GM19025 (cell line): Measurements from ENCODE around the gene DPYSL5.

ENCODE experiments used
- ATAC-seq: cut with Tn5 transposase; IDR thresholded peaks from one replicate; pipeline ENCODE4 v1.9.1; 2021; ENCODE audit warnings: mild to moderate bottlenecking, low read depth, moderate library complexity; ENCODE audit not compliant: unreplicated experiment

The DPYSL5 gene

DNA sequence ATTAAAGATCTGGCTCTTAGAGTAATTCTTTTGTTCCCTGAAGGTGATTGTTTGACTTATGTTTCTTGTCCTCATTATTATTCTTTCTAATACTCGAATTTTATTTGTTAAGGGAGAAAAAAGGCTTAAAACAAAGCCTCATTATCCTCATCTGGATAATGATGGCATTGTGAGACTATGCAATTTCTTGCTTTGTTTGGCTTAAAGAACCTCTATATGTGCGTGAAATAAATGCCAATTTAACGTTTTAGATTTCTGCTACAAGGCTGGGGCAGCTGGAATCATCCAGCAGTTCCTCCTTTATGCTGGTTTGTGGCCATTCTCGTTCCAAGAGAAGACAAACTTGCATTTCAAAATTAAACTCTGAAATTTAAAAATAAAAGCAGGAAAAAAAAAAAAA, 4.9 kb upstream of the DPYSL5 start:
- ATAC-seq = no peak

DNA sequence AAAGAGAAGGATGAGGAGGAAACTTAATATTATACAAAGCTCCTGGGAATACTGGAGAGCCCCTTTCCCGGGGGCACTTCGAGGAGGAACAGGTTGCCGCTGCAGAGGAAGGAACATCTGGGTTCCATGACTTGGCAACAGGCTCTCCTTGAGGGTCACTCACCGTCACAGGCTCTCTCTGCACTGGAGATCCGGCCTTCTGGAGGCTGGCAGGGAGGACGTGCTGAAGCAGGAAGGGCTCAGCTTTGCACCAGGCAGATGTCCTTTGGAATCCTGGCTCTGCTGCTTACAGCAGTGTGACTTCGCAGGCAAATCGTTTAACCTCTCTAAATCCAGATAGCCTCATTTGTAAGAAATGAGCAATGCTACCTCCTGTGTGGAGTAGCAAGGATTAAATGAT, 2.9 kb upstream of the DPYSL5 start:
- no peak for ATAC-seq

DNA sequence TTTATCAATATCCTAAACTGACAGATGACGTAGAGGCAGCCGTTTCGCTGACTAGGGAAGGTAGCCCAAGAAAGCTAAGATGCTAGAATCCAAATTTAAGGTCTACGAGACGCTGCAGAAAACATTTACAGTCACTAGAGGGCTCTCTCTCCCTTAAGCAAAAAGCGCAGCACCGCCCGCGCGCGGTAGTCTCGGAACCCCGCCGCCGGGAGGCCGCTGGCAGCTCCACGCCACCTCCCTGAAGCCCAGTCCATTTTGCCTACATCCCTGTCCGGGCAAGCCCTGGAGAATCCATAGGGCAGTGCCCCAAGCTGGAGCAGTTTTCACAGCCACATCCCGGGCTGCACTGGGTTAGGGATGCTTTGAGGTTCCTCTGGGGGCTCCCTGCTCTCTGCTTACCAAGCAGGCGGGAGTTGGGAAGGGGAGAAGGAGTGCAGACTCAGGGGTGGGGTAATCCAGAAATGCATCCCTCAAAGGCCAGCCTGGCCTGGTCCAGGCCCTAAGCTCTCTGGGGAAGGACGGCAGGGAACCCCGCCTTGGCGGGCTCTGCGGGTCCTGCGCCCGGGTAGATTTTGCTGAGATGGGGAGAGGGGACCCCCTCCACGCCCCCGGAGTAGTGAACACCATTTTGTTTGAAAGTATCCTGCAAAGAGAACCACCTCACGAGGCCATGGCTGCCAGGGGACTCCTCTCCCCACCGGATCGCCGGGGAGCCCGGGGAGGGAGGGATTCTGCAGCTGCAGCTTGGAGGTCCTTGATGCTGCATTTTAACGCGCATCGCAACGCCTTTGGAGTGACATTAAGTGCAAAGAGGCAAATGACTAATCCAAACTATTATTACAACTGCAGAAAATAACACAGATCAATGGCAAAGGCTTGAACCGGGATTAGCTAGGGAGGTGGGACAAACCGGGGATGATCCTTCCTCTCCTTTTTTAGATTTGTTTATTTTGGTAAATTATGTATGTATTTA, 1.3 kb upstream of the DPYSL5 start:
- ATAC-seq = no peak

DNA sequence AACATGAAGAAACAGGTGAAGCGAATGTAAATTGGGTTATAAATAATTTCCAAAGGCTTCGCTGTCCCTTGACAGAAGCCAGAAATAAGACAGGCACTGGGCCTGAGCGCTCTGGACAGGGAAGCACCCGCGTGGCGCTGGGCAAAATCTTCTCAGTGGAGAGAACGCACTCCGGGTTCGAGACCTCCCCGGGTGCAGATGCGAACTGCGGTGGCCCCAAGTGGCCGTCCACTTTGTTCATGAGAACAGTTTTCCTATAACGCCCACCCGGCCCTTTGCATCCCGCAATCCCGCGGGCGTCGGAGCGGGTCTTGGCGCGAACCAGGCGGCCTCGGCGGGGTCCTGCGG, 651 bp upstream of the DPYSL5 start:
- ATAC-seq = no peak

DNA sequence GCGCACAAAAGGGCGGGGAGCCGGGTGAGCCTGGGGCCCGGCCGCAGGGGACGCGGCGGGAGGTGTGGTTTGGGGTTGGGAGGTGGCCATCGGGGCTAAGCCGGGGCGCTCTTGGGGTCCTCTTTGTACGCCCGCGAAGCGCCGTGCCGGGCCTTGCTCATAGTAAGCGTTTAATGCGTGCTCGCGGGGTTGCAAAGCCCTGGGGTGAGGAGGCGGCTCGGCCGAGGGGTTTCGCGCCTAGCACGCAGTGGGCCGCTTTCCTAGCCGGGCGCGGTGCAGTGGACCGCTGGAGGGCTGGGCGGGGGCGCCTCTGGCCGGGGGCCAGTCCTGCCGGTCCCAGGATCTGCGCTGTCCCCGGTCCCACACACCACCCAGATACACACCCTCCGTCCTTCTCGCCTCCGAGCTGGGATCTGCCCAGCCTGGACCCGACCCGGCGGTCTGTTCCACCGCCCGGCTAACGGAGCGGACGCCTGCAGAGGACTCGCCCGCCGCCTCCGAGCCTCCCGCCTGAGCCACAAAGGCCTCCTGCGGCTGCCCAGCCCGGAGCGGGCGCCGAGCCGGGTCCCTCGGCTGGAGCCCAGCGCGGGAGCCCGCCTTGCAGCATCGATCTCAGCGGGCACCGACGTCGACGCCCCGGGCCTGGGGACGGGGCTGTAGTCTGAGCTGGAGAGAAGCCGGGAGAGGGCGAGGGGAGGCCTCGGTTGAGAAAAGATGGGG, 564 bp downstream of the DPYSL5 start:
- ATAC-seq = no peak

DNA sequence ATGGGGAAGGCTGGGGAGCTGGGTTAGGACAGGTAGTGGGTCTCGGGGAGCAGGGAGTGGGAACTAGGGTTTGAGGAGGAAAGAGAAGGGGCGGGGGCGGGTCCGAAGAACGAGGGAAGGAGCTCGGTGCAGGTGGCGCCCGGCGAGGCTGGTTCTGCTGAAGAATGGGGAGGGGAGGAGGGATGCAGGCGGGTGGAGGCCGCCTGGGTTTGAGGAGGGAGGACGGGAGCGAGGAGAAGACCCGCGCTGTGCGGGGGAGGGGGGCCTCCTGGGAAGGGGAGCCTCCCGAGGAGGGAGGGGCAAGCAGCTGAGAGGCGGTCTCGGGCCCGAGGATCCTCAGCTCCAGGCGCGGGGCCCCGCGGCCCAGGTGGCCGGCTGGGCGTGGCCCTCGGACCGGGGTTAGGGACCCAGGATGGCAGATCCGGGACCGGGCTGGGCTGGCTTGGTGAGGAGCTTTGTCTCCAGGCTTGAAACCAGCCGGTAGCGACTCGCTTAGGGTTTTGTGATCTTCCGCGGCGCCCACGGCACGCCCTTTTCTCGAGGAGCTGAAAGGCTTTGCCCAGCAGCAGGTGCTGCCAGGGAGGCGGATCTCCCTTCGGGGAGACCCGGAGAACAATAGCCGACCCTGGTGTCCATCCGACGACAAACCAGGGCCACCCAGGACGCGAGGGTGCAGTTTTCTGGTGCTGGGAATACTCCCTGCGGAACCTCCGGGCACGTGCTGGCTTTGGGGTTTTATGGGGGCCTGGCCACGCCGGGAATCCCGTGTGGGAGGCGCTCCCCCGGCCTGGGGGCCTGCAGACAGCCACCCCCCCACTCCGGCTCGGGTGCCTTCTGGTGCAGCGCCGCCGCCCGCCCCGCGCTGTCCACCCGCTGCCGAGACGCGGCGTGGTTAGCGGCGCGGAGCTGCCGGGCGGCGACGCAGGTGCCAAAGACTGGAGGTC, 1.4 kb downstream of the DPYSL5 start:
- ATAC-seq = no peak

- no peak for ATAC-seq
Observed at GRCh38 chr2:26850000-26850431, 2.1 kb downstream of the DPYSL5 start.

DNA sequence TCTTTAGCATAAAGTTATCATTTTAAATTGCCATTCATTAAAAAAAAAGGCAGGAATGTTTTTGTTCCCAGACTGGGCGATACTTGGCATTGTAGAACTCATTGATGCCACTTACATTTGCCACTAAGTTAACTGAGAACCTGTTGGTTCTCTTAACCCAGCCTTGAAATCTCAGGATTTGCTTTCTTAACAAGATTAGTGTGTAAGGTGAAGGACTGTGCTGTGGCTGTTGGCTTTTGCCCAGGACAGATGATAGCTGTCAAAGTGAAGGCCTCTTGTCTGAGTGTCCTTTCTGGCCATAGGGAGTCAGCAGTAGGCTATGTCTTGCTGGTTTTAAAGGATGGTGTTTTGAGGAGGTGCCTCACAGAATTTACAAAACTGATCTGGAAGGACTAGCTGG, 2.6 kb downstream of the DPYSL5 start:
- no peak for ATAC-seq

GRCh38 chr2:26852405-26853306, 4.7 kb downstream of the DPYSL5 start:
- no peak for ATAC-seq

- ATAC-seq = no peak
Observed at GRCh38 chr2:26853751-26854150, 5.8 kb downstream of the DPYSL5 start.

- ATAC-seq = no peak
Observed at GRCh38 chr2:26854283-26854827, 6.4 kb downstream of the DPYSL5 start.

DNA sequence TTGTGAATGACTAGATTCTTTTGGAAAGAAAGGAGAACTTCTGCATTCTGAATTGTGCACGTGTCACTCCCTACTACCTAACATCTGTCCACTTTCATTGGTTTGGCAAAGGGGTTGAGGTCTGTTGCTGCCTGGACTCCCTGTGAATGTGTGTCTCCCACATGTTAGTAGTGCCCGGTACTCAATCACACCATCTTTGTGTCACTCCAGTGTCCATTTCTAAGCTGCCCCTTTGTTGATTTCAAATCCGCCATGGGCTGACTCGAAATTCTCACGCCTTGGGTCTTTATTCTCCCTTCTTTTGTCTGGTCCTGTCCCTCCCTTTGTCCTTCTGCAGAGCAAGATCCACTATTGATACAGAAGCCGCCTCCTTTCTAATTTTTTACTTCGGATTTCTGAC, 7.5 kb downstream of the DPYSL5 start:
- ATAC-seq = no peak

DNA sequence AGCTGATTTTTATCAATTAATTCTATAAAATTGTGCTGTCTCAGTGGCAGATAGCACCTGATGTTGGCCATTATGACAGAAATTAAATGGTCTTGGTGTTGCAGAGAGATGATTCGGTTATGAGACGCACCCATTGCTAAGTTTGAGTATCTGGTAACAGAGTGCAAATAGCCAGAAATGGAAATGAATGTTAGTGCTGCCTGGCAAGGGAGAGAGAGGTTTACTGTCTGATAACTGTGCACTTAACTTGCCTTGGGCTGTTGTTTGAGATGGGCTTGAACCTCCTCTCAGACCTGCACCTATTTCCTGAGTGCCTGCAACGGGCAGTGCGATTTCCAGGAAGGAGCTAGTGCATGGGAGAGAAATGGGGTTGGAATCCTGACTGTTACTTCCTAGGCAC, 11.7 kb downstream of the DPYSL5 start:
- no peak for ATAC-seq

DNA sequence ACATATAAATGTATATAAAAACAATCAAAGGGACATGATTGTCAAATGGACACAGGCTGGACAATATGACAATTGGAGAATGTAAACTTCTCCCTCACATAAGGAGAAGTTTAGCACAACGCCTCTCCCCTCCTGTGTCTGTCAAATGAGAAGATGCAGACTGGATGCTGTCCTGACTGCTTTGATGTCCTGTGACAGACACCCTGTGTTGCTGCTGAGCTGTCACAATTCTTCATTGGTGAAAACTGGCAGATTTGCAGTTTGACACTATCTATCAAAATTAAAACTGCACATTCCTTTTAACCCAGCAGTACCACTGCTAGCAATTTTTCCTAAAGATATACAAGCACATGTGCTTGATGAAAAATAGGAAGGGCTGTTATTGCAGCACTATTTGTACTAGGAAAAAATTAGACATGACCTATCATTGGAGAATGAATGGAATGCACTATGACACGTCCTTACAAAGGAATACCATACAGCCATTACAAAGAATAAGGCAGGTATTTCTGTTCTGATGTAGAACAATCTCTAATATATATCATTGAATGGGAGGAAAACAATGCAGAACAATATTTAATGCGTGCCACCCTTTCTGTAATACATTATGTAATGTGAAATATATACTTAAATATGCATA, 12.4 kb downstream of the DPYSL5 start:
- ATAC-seq = no peak

GRCh38 chr2:26861610-26862224, 13.8 kb downstream of the DPYSL5 start:
- no peak for ATAC-seq

GRCh38 chr2:26864226-26864625, 16.3 kb downstream of the DPYSL5 start:
- no peak for ATAC-seq

DNA sequence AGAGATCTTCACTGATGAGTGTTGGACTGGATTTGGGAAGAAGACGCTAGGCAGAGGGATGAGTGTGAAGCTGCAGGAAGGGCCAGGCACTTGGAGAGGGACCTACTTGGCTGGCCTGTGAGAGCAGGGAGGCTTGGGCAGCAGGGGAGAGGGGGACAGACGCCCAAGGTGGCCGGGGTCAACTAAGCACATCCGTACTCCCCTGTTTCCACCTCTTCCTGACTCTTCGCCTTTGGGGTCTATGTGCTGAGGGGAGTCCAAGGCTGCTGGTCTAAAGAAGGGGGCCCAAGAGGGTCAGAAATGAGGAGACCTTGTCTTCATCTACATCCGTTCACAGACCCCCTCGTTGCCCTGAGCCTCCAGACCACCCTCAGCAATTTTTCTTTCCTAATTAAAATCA, 16.7 kb downstream of the DPYSL5 start:
- ATAC-seq = no peak

- ATAC-seq = no peak
Observed at GRCh38 chr2:26870585-26871095, 22.7 kb downstream of the DPYSL5 start.
